ENCODE results near the gene DYNLL2.

DYNLL2 gene

DNA sequence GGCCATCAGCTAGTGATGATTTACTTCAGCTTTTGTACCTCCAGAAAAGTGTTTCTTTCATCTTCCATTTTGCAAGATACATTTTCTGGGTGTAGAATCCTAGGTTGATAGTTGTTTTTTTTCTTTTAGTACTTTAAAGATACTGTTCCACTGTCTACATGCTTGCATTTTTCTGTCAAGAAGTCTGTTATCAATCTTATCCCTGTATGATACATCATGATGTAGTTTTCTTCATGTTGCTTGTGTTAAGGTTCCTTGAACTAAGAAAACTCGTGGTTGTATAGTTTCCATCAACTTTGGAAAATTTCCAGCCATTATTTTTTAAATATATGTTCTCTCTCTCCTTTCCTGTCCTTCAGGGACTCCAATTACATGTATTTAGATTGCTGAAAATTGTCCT, 24.1 kb downstream of the DYNLL2 start:
- Histone ChIP-seq H3K27ac (replicated peaks) (no peak overlapping the region), H3K27me3 (ENCODE audit: insufficient read depth, poor library complexity, severe bottlenecking) (no peaks in the 10 kb centered on the region), H3K4me3 (replicated peaks; ENCODE audit: insufficient read depth, low read length) (no peak overlapping the region)
- TF ChIP-seq GABPA (IDR thresholded peaks at IDR 0.05; ENCODE audit: low read depth) = no peak
- TF ChIP-seq POLR2AphosphoS5 (IDR thresholded peaks at IDR 0.05; ENCODE audit: low read depth) = no peak
- no peak for TF ChIP-seq SPI1 (IDR thresholded peaks at IDR 0.05; ENCODE audit: borderline replicate concordance, low read depth)
- no peak for TF ChIP-seq REST (IDR thresholded peaks at IDR 0.05; ENCODE audit: insufficient replicate concordance, low read depth)
- DNase-seq (ENCODE audit: low read depth in 1 of 2, low spot score in 1 of 2) = no peak

GRCh38 chr17:58109197-58109596, 26.0 kb downstream of the DYNLL2 start:
- no peak for DNase-seq (ENCODE audit: low read depth in 1 of 2, low spot score in 1 of 2)
- Histone ChIP-seq H3K27me3 (ENCODE audit: insufficient read depth, poor library complexity, severe bottlenecking) (no peaks in the 10 kb centered on the region), H3K4me3 (replicated peaks; ENCODE audit: insufficient read depth, low read length) (no peak overlapping the region), H3K27ac (replicated peaks) (no peak overlapping the region)
- TF ChIP-seq GABPA (IDR thresholded peaks at IDR 0.05; ENCODE audit: low read depth) (no peak), REST (IDR thresholded peaks at IDR 0.05; ENCODE audit: insufficient replicate concordance, low read depth) (no peak), SPI1 (IDR thresholded peaks at IDR 0.05; ENCODE audit: borderline replicate concordance, low read depth) (no peak), POLR2AphosphoS5 (IDR thresholded peaks at IDR 0.05; ENCODE audit: low read depth) (no peak)
- TF ChIP-seq, protein P1, sequence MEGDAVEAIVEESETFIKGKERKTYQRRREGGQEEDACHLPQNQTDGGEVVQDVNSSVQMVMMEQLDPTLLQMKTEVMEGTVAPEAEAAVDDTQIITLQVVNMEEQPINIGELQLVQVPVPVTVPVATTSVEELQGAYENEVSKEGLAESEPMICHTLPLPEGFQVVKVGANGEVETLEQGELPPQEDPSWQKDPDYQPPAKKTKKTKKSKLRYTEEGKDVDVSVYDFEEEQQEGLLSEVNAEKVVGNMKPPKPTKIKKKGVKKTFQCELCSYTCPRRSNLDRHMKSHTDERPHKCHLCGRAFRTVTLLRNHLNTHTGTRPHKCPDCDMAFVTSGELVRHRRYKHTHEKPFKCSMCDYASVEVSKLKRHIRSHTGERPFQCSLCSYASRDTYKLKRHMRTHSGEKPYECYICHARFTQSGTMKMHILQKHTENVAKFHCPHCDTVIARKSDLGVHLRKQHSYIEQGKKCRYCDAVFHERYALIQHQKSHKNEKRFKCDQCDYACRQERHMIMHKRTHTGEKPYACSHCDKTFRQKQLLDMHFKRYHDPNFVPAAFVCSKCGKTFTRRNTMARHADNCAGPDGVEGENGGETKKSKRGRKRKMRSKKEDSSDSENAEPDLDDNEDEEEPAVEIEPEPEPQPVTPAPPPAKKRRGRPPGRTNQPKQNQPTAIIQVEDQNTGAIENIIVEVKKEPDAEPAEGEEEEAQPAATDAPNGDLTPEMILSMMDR (IDR thresholded peaks at IDR 0.05; ENCODE audit: insufficient read depth, low read length) = no peak

- H3K4me3 ChIP-seq (replicated peaks; ENCODE audit: insufficient read depth, low read length) = no peak overlapping the region
- H3K27ac ChIP-seq (replicated peaks) = no peak overlapping the region
- TF ChIP-seq REST (IDR thresholded peaks at IDR 0.05; ENCODE audit: insufficient replicate concordance, low read depth) (no peak), GABPA (IDR thresholded peaks at IDR 0.05; ENCODE audit: low read depth) (no peak), POLR2AphosphoS5 (IDR thresholded peaks at IDR 0.05; ENCODE audit: low read depth) (no peak), SPI1 (IDR thresholded peaks at IDR 0.05; ENCODE audit: borderline replicate concordance, low read depth) (no peak)
- TF ChIP-seq, protein P1 (IDR thresholded peaks at IDR 0.05; ENCODE audit: insufficient read depth, low read length) = no peak
- no peaks in the 10 kb centered on the region for H3K27me3 ChIP-seq (ENCODE audit: insufficient read depth, poor library complexity, severe bottlenecking)
- DNase-seq (ENCODE audit: low read depth in 1 of 2, low spot score in 1 of 2) = no peak
These were observed 26.8 kb downstream of the DYNLL2 start for GRCh38 chr17:58110012-58110411.
